C4-2B (cell line): ENCODE results near the gene HYAL2.

ENCODE experiments used
- ZFX ChIP-seq: fragments of 450-650 bp; IDR thresholded peaks from 2 replicates; pipeline ENCODE4 v1.6.1; 2017
- TF ChIP-seq, protein P1 (sequence below): fragments of 450-650 bp; conservative IDR thresholded peaks from 2 replicates; pipeline ENCODE4 v1.5.1; 2017; ENCODE audit warnings: mild to moderate bottlenecking

DNA sequence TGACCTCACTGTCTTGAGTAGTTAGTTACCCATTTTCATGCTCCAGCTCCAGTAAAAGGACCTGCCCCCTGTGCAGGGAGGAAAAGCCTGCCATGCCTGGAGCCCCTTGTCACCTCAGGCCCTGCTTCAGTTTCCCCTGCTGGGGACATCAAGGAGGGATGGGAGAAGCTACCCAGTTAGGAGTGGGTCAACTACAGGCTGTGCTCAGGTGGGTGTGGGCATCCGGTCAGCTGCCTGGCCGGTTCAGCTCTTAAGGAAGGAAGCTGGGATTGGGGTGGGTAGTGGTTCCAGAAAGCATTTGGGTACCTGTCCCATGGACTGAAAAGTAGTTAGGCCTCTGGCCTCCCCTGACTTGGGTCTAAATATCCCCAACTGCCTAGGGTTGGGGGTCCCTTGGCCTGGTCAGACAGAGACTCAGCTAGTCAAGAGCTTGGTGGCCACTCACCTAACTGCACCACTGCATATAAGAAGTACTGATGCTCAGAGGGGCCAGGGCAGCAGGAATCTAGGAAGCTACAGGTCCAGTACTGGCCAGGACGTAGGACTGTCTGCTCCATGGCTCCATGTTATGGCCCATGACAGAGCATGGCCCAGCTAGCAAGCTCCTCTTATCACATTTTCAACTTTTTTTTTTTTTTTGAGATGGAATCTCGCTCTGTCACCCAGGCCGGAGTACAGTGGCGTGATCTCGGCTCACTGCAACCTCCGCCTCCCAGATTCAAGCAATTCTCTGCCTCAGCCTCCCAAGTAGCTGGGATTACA lies 43.1 kb downstream of the HYAL2 start:
- TF ChIP-seq, protein P1, sequence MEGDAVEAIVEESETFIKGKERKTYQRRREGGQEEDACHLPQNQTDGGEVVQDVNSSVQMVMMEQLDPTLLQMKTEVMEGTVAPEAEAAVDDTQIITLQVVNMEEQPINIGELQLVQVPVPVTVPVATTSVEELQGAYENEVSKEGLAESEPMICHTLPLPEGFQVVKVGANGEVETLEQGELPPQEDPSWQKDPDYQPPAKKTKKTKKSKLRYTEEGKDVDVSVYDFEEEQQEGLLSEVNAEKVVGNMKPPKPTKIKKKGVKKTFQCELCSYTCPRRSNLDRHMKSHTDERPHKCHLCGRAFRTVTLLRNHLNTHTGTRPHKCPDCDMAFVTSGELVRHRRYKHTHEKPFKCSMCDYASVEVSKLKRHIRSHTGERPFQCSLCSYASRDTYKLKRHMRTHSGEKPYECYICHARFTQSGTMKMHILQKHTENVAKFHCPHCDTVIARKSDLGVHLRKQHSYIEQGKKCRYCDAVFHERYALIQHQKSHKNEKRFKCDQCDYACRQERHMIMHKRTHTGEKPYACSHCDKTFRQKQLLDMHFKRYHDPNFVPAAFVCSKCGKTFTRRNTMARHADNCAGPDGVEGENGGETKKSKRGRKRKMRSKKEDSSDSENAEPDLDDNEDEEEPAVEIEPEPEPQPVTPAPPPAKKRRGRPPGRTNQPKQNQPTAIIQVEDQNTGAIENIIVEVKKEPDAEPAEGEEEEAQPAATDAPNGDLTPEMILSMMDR: no peak
- no peak for TF ChIP-seq ZFX
